HepG2 (cell line): Measurements from ENCODE around the gene PTGR1. TPM values are rescaled to one million over a fixed set of nuclear protein-coding genes. Genes with fewer than 3 reads are reported as not detected.

ENCODE experiments used
- ATAC-seq: fragments of 200-7000 bp; cut with Tn5 transposase; 3 replicates; pipeline ENCODE4 v1.9.1; 2020; ENCODE audit warnings: mild to moderate bottlenecking, moderate library complexity
- BruUV-seq: library from RNA; stranded (reverse); fragments of 400-500 nt; replicated peaks from 2 replicates; lab custom pipeline; 2021; lab: Mats Ljungman, UMichigan
- CTCF ChIA-PET: fragments of 300-600 bp; formaldehyde crosslinking; extraction: SDS; loops from one replicate; lab custom pipeline; 2021; ENCODE audit warnings: low total read pairs, inconsistent platforms, low intra/inter-chr PET ratio; lab: Yijun Ruan, JAX
- POLR2A ChIA-PET: fragments of 350-600 bp; sonication (Branson Sonifier 250); formaldehyde crosslinking; loops from one replicate; lab custom pipeline; 2020; ENCODE audit warnings: antibody characterized with exemption, inconsistent platforms; lab: Yijun Ruan, JAX
- DNase-seq: peaks from one replicate; pipeline ENCODE4 v3.0.0-alpha.2; 2015; ENCODE audit warnings: low spot score
- FAIRE-seq: peaks from 3 replicates; lab custom pipeline; 2011; peaks lifted over from hg19 to GRCh38; lab: Jason Lieb, UNC
- H2AFZ ChIP-seq: one replicate; pipeline ENCODE4 v1.6.1; 2011; ENCODE audit warnings: low read length, inconsistent platforms
- H3K27ac ChIP-seq: fragments of 300-600 bp; 3 replicates; pipeline ENCODE4 v1.8.0; 2011; ENCODE audit warnings: mixed run types, mild to moderate bottlenecking, mixed read lengths, low read length, inconsistent platforms; ENCODE audit not compliant: insufficient read depth; ENCODE audit errors: extremely low read length
- H3K27me3 ChIP-seq, 2 experiments: fragments of 200-600 bp in 1 of 2; 2 replicates in 1 of 2; 3 replicates in 1 of 2; pipeline versions ENCODE4 v1.6.0 to v1.8.0; 2011; ENCODE audit warnings: low read length in 2 of 2, mild to moderate bottlenecking in 2 of 2, moderate library complexity in 2 of 2, inconsistent platforms in 1 of 2; ENCODE audit not compliant: insufficient read depth in 2 of 2, control insufficient read depth in 1 of 2
- H3K36me3 ChIP-seq, 2 experiments: fragments of 200-600 bp in 1 of 2; replicated peaks in 1 of 2; 2 replicates in 1 of 2; 3 replicates in 1 of 2; pipeline versions ENCODE4 v1.5.1 to v1.8.0; 2011; ENCODE audit warnings: low read length in 2 of 2, inconsistent platforms in 1 of 2; ENCODE audit not compliant: insufficient read depth in 2 of 2, control insufficient read depth in 1 of 2
- H3K4me1 ChIP-seq: 2 replicates; pipeline ENCODE4 v1.5.1; 2012; ENCODE audit warnings: low read length, inconsistent platforms; ENCODE audit not compliant: insufficient read depth
- H3K4me2 ChIP-seq: 2 replicates; pipeline ENCODE4 v1.6.0; 2011; ENCODE audit warnings: low read depth, low read length, inconsistent platforms
- H3K4me3 ChIP-seq, 3 experiments: fragments of 200-600 bp in 1 of 3; sonication (generic), shearing (Covaris generic) in 1 of 3; replicated peaks in 1 of 3; 2 replicates each; pipeline ENCODE4 v1.5.1; 2011 to 2016; ENCODE audit warnings: low read length in 3 of 3, inconsistent platforms in 2 of 3, low read depth in 2 of 3, mild to moderate bottlenecking in 2 of 3, control low read depth in 1 of 3, mixed read lengths in 1 of 3; ENCODE audit not compliant: insufficient read depth in 1 of 3
- H3K79me2 ChIP-seq: one replicate; pipeline ENCODE4 v1.6.1; 2011; ENCODE audit warnings: low read length, inconsistent platforms; ENCODE audit not compliant: insufficient read depth
- H3K9ac ChIP-seq: 2 replicates; pipeline ENCODE4 v1.6.0; 2011; ENCODE audit warnings: mild to moderate bottlenecking, low read depth, low read length, inconsistent platforms; ENCODE audit not compliant: insufficient read depth
- H3K9me3 ChIP-seq: 2 replicates; pipeline ENCODE4 v1.5.1; 2012; ENCODE audit warnings: mild to moderate bottlenecking, low read length
- H4K20me1 ChIP-seq: 2 replicates; pipeline ENCODE4 v1.6.0; 2011; ENCODE audit warnings: inconsistent platforms, mild to moderate bottlenecking, low read length, moderate library complexity; ENCODE audit not compliant: insufficient read depth
- CEBPB ChIP-seq: IDR thresholded peaks from 2 replicates; pipeline ENCODE4 v1.6.1; 2011; ENCODE audit warnings: low read depth, low read length, improper control_type of control experiment, borderline replicate concordance
- DBP ChIP-seq: sonication (generic); formaldehyde crosslinking; IDR thresholded peaks from 2 replicates; pipeline ENCODE4 v1.4.0; 2020; ENCODE audit warnings: missing genetic modification reagents; ENCODE audit errors: not compliant biosample characterization
- GATA4 ChIP-seq: sonication (generic); IDR thresholded peaks from 2 replicates; pipeline ENCODE4 v1.6.1; 2016; ENCODE audit warnings: antibody characterized with exemption, low read depth, borderline replicate concordance
- JARID2 ChIP-seq: sonication (generic); formaldehyde crosslinking; IDR thresholded peaks from 2 replicates; pipeline ENCODE4 v1.8.1; 2023; ENCODE audit warnings: missing genetic modification reagents, inconsistent platforms; ENCODE audit not compliant: insufficient replicate concordance
- NCOA2 ChIP-seq: sonication (generic); formaldehyde crosslinking; IDR thresholded peaks from 2 replicates; pipeline ENCODE4 v1.8.0; 2022; ENCODE audit warnings: inconsistent platforms
- PREB ChIP-seq: sonication (generic); formaldehyde crosslinking; IDR thresholded peaks from 2 replicates; pipeline ENCODE4 v1.4.0; 2020; ENCODE audit warnings: missing genetic modification reagents
- RORA ChIP-seq: sonication (generic); formaldehyde crosslinking; IDR thresholded peaks from 2 replicates; pipeline ENCODE4 v1.5.0; 2020; ENCODE audit warnings: mild to moderate bottlenecking, missing genetic modification reagents, moderate library complexity
- SALL1 ChIP-seq: sonication (generic); formaldehyde crosslinking; IDR thresholded peaks from 2 replicates; pipeline ENCODE4 v1.8.0; 2022; ENCODE audit warnings: mild to moderate bottlenecking, missing genetic modification reagents
- ZBTB38 ChIP-seq: sonication (generic); formaldehyde crosslinking; IDR thresholded peaks from 2 replicates; pipeline ENCODE4 v1.5.1; 2020; ENCODE audit warnings: mild to moderate bottlenecking, missing genetic modification reagents
- ZFP1 ChIP-seq: IDR thresholded peaks from 2 replicates; pipeline ENCODE4 v1.6.1; 2016
- ZFP36L2 ChIP-seq: sonication (generic); formaldehyde crosslinking; IDR thresholded peaks from 2 replicates; pipeline ENCODE4 v1.4.0; 2020; ENCODE audit warnings: missing genetic modification reagents
- ZMAT3 ChIP-seq: sonication (generic); formaldehyde crosslinking; conservative IDR thresholded peaks from 2 replicates; pipeline ENCODE4 v1.7.0; 2021; ENCODE audit warnings: missing genetic modification reagents
- ZMYM2 ChIP-seq: sonication (generic); formaldehyde crosslinking; IDR thresholded peaks from 2 replicates; pipeline ENCODE4 v1.8.0; 2022; ENCODE audit warnings: mild to moderate bottlenecking, missing genetic modification reagents
- ZNF230 ChIP-seq: sonication (generic); formaldehyde crosslinking; IDR thresholded peaks from 2 replicates; pipeline ENCODE4 v1.4.0; 2020; ENCODE audit warnings: mild to moderate bottlenecking, missing genetic modification reagents
- ZNF232 ChIP-seq: sonication (generic); formaldehyde crosslinking; IDR thresholded peaks from 2 replicates; pipeline ENCODE4 v1.4.0; 2020; ENCODE audit warnings: missing genetic modification reagents, borderline replicate concordance
- ZNF275 ChIP-seq: sonication (generic); formaldehyde crosslinking; IDR thresholded peaks from 2 replicates; pipeline ENCODE4 v1.8.0; 2022; ENCODE audit warnings: missing genetic modification reagents, mild to moderate bottlenecking, inconsistent platforms, borderline replicate concordance
- ZNF354B ChIP-seq: sonication (generic); formaldehyde crosslinking; IDR thresholded peaks from 2 replicates; pipeline ENCODE4 v1.8.0; 2022; ENCODE audit warnings: mild to moderate bottlenecking, missing genetic modification reagents
- ZNF484 ChIP-seq: sonication (generic); formaldehyde crosslinking; IDR thresholded peaks from 2 replicates; pipeline ENCODE4 v1.5.1; 2020; ENCODE audit warnings: mild to moderate bottlenecking, low read depth, missing genetic modification reagents, borderline replicate concordance
- ZNF589 ChIP-seq: sonication (generic); formaldehyde crosslinking; conservative IDR thresholded peaks from 2 replicates; pipeline ENCODE4 v1.8.0; 2022; ENCODE audit warnings: mild to moderate bottlenecking, moderate library complexity, missing genetic modification reagents
- ZNF619 ChIP-seq: sonication (generic); formaldehyde crosslinking; IDR thresholded peaks from 2 replicates; pipeline ENCODE4 v1.4.0; 2020; ENCODE audit warnings: mild to moderate bottlenecking, missing genetic modification reagents
- ZNF629 ChIP-seq: sonication (generic); formaldehyde crosslinking; conservative IDR thresholded peaks from 2 replicates; pipeline ENCODE4 v1.5.0; 2020; ENCODE audit warnings: missing genetic modification reagents
- ZNF678 ChIP-seq: sonication (generic); formaldehyde crosslinking; IDR thresholded peaks from 2 replicates; pipeline ENCODE4 v1.4.0; 2020; ENCODE audit warnings: mild to moderate bottlenecking, missing genetic modification reagents
- ZNF772 ChIP-seq: sonication (generic); formaldehyde crosslinking; IDR thresholded peaks from 2 replicates; pipeline ENCODE4 v1.5.0; 2020; ENCODE audit warnings: mild to moderate bottlenecking, missing genetic modification reagents
- WGBS: methylation state at CpG from one replicate; pipeline ENCODE4 v1.1.6; 2017; ENCODE audit warnings: low lambda C conversion rate; 5-methylcytosine and 5-hydroxymethylcytosine counted together
- in situ Hi-C: cut with HindIII; loops from 2 replicates; pipeline ENCODE4 v1.10.0; 2017; ENCODE audit warnings: low pct_unique_long_range_greater_than_20kb; ENCODE audit not compliant: extremely low pct_ligation_motif_present
- intact Hi-C: fragments of 100-400 bp; cut with micrococcal nuclease; formaldehyde crosslinking; loops from one replicate; pipeline ENCODE4 v1.10.0; 2022; ENCODE audit not compliant: unreplicated experiment
- polyA plus RNA-seq, 8 experiments: library from polyadenylated mRNA; depleted of rRNA in 3 of 8; stranded (reverse) in 7 of 8; unstranded in 1 of 8; fragments of >200 nt; fragmentation: Illumina TruSeq in 4 of 8; extraction: Trizol in 4 of 8; gene quantifications; 2 replicates each; pipeline versions ENCODE4 v1.2.1 to v1.2.3, GENCODE V29; 2011 to 2016; ENCODE audit warnings: low read depth in 4 of 8, missing spikeins in 1 of 8, mixed read lengths in 1 of 8; ENCODE audit not compliant: insufficient read depth in 1 of 8
- total RNA-seq, 5 experiments: library from RNA; depleted of rRNA; stranded (reverse); fragments of >200 nt; fragmentation: Illumina TruSeq; extraction: Trizol; gene quantifications; 2 replicates each; pipeline ENCODE4 v1.2.3, GENCODE V29; 2016; ENCODE audit warnings: low read depth in 1 of 5

PTGR1 gene
- total and polyA plus RNA-seq, 2 of the 13 experiments (the other 11 are each of a cell fraction or from before 2014, with no cell fraction given) = 6.0 to 15.8 TPM

- TF ChIP-seq ZNF678 (CRISPR knock-in tag) = no peak
- TF ChIP-seq ZNF354B (CRISPR knock-in tag) = no peak
- TF ChIP-seq GATA4 = no peak
- TF ChIP-seq ZFP36L2 (CRISPR knock-in tag) = no peak
Observed at GRCh38 chr9:111627260-111627963, 28.0 kb upstream of the PTGR1 start (continued).

- intact Hi-C loops = no loop called here
- ChIA-PET CTCF (interaction anchor here (0.9 to 2.1 kb wide), 2 partner anchors 25 kb away, joined by 3 to 27 read pairs; no protein-coding TSS in a partner anchor), POLR2A (interaction anchor here (0.7 kb wide), 1 partner anchor 24 kb away, joined by 3 read pairs; no protein-coding TSS in a partner anchor)
- Histone ChIP-seq H3K4me2 (no peak overlapping the region), H3K27me3 (no peaks in the 10 kb centered on the region), H4K20me1 (no peaks in the 10 kb centered on the region), H2AFZ (no peak overlapping the region), H3K4me3 (no peak overlapping the region), H3K27ac (no peak overlapping the region), H3K79me2 (no peaks in the 10 kb centered on the region), H3K9me3 (no peaks in the 10 kb centered on the region), H3K9ac (no peak overlapping the region), H3K4me1 (peaks cover 11% of the 10 kb centered on the region), H3K36me3 (no peaks in the 10 kb centered on the region)
- DNase-seq (peak; percentile 68), ATAC-seq (peak; percentile 36), FAIRE-seq (no peak)
- no TSS peak for BruUV-seq
- 15% methylated on average over 3 of the region's 3 CpGs for WGBS
- in situ Hi-C loops = no loop called here
- TF ChIP-seq CEBPB (peak; percentile 93), ZNF619 (CRISPR knock-in tag) (no peak), ZNF232 (no peak), DBP (no peak), ZNF484 (CRISPR knock-in tag) (no peak), ZNF275 (CRISPR knock-in tag) (no peak), ZNF589 (CRISPR knock-in tag) (no peak), ZBTB38 (CRISPR knock-in tag) (no peak), ZMYM2 (CRISPR knock-in tag) (no peak), ZNF629 (CRISPR knock-in tag) (no peak), RORA (CRISPR knock-in tag) (no peak), NCOA2 (CRISPR knock-in tag) (0 out of 2 replicates have a peak, but pooled peaks have one; percentile 30), PREB (no peak), ZNF230 (CRISPR knock-in tag) (no peak), ZMAT3 (no peak), ZFP1 (no peak), JARID2 (CRISPR knock-in tag) (no peak), SALL1 (CRISPR knock-in tag) (no peak), ZNF772 (no peak)
Observed at GRCh38 chr9:111622626-111623025, 23.2 kb upstream of the PTGR1 start.
